ENCODE results near the gene ZNF117.
"Not testable (repeated sequence)": the region's sequence is repeated elsewhere in the genome, so short reads cannot be mapped to it uniquely, and the experiment has no call there.

The ZNF117 gene

DNA sequence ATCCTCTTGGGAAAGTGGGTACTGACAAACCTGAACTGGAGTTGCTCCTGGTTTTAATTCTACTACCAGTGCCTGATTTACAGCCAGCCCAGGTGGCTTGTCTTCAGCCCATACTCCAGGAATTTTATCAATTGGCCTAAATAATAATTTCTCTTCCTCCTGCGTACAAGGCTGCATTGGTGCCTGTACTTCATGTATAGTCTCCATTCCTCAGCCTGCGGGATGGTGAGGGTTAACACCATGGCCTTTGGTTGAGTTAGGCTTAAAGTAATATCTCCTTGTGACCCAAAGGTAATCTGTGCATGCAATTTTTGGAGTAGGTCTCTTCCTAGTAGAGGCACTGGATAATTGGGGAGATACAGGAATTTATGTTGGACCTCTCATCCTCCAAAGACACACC lies 5.5 kb upstream of the ZNF117 start:
- no peak for DNase-seq

DNA sequence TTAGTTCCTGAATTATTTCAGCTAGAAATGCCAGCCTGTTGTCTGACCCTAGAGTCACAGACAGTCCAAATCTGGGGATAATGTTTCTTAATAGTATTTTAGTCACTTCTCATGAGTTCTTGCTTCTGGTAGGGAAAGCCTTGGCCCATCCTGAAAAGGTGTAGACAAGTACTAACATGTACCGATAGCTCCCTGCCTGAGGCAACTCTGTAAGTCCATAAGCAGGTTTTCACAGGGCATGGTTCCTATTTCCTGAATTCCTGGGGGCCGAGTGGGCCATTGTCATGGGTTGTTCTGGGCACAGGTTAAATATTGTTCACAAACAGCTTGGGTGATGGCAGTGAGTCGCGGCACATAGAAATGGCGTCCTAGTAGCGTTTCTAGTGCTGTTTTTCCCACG lies 3.1 kb upstream of the ZNF117 start:
- DNase-seq, result no peak

DNA sequence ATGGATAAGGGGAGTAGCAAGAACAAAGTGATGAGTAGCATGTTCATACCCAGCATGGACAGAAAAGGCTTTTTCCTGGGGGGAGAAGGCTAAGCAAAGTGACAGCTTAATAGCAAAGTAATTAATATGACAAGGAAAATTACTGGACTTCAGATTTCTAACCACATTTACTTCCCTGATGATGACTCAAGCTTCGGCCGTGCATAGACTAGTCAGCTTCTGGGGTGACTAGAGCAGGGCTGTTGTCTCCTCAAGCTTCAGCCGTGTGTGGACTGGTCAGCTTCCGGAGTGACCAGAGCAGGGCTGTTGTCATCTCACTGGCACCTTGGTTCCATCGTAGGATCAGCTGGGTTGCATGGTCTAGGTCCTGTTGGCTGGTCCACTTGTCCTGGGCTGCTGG lies 2.1 kb upstream of the ZNF117 start:
- DNase-seq, result no peak

DNA sequence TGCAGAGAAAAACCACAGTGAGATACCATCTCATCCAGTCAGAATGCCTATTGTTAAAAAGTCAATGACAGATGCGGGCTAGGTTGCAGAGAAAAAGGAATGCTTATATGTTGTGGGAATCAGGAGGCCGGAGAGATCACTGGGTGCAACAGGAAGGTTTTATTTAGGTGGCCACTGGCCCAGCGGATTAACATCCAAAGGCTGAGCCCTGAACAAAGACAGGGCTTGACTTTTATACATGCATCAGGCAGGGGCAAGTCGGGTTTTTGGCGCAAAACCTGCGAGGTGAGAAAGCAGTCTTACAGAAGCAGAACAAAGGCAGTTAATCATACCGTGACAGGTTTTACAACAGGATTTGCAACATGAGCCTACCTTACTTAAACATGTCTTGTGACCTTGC lies 620 bp downstream of the ZNF117 start:
- DNase-seq, result no peak

DNA sequence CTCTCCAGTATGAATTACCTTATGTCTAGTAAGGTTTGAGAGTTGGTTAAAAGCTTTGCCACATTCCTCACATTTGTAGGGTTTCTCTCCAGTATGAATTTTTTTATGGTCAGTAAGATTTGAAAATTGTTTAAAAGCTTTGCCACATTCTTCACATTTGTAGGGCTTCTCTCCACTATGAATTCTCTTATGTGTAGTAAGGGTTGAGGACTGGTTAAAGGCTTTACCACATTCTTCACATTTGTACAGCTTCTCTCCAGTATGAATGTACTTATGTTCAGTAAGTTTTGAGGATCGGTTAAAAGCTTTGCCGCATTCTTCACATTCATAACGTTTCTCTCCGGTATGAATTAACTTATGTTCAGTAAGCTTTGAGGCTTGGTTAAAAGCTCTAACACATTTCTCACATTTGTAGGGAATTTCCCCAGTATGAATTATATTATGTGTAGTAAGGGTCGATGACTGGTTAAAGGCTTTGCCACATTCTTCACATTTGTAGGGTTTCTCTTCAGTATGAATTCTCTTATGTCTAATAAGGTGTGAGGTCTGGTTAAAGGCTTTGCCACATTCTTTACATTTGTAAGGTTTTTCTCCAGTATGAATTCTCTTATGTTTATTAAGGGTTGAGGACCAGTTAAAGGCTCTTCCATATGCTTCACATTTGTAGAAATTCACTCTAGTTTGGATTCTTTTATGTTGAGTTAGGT lies 12.2 kb downstream of the ZNF117 start:
- DNase-seq, result no peak

DNA sequence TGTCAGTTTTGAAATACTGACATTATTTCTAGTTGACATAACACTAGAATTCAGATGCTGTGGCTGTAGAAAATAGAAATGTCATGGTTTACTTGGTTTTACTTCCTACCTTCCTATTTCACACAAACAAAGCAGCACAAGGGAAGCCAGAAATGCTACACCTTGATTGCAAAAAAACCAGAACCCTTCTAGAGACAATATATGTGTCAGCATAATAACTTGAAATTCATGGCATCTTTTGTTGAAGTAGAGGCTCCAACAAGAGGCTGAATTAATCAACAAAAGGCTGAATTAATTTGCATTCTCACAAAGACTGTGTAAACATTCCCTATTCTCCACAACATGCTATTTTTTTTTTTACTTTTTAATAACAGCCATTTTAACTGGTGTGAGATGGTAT lies 25.2 kb downstream of the ZNF117 start:
- DNase-seq, result no peak

DNA sequence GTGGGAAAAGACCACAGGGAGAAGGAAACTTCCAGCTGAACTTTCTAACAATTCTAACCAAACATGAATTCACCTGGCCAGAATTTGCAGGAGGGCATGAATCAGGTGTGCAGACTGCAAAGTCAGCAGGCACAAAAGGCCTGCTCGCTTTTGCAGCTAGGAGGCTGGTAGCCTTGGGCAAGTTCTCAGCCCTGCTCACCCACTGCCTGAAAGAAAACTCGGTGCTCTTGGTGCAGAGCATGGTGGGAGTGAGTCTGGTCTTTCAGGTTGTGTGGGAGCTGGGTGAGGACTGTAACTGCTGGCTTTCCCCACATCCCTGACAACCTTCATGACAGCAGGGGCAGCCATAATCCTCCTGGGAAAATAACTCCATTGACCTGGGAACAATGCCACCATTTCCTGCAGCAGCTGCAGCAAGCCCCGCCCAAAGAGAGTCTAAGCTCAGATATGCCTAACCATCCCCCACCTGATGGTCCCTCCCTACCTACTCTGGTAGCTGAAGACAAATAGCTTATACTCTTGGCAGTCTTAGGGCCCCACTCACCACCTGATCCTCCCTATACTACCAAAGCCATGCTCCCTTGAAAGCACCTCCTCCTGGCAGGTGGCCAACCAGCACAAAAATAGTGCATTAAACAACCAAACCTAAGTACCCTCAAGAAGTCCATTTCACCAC lies 31.6 kb downstream of the ZNF117 start:
- no peak for DNase-seq

DNA sequence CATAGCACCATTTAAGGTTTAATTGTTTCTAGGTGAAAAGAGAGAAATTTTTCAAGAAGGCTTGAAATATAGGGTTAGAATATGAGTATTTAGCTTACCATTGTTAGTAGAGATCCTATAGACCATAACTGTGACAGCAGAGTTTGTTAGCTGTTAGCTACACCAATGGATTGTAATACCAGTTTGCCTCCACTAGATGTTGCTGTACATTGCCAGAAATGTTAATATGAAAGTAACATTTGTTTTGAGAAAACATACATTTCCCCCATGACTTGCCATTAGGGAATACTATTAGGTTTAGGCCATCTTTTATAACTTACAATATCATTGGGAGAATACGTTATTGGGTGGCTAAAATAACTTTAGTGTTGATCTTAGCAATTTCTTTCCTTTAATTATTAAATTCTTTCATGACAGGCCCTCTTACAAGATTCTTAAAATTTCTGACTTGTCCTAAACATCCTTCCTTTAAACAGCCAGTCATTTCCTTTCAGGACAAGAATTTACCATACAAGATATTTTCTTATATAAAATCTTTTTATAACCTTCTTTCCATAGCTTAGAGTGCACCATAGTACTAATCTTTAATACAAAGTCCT lies 39.5 kb downstream of the ZNF117 start:
- no peak for DNase-seq

DNA sequence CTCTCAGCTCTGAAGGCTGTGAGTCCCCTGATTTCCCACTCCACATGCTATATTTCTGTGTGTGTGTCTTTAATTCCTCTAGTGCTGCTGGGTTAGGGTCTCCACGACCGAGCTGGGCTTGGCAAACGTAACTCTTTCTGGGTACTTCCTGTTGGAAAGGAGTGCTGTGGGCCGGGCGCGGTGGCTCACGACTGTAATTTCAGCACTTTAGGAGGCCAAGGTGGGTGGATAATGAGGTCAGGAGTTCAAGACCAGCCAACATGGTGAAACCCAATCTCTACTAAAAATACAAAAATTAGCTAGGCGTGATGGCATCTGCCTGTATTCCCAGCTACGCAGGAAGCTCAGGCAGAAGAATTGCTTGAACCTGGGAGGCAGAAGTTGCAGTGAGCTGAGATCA lies 40.2 kb downstream of the ZNF117 start:
- DNase-seq, result not testable (repeated sequence)

DNA sequence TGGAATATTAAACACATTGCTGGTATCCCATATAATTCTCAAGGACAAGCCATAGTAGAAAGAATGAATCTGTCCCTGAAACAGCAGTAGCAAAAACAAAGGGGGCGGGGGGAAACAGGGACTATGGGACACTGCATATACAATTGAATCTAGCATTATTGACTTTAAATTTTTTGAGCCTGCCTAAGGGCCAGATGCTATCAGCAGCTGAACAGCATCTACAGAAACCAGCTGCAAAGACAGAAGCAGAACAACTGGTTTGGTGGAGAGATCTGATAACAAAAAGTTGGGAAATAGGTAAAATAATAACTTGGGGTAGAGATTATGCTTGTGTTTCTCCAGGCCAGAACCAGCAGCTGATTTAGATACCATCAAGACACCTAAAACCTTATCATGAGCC lies 42.1 kb downstream of the ZNF117 start:
- DNase-seq, result not testable (repeated sequence)

DNA sequence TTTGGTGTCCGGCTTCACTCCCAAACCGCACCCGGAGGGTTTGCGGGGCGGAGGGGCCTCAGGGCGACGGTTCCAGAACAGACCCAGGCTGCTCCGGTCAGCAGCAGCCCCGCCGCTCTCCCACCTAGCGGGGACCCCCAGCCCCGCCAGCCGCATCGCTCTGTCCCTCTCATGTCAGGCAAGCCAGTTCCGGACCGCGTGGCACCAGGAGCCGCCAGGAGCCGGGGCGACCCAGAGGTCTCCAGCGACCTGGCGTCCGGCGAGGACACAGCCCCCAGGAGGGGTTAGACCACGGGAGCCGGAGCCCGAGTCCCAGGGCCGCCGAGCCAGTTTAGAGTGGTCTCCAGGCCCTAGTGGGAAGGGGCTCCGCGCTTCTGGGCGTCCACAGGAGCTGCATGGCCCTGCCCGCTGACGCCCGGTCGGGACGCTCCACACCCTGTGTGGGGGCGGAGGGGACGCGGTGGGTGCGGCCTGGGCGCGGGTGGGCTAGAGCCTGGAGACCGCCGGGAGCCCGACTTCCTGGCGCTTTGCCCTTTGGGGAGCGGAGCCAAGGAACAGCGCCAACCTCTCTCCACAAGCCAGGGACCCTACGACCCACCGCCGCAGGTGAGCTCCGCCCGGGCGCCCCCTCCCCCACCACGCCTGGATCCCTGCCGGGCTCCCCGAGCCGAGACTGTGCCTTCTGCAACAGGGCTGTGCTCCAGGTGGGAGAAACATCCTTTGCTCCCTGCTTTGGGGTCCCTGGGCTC lies 43.4 kb downstream of the ZNF117 start:
- no peak for DNase-seq

DNA sequence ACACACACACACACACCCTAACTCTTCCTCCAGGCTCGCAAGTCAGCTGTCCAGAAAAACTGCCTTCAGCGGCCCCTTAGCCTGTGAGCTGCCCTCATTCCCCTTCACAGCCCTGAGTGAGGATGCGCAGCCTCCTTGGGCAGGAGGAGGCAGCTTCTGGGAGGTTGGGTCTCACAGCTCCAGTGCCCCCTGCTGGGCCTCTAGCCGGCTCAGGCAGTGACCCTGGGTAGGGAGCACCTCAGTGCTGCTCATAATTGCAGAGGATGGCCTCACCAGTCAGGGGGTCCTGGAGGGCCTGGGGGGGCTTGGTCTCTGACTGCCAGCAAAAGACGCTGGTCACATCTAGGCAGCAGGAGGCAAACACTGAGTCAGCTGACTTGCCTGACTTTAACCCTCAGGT lies 44.1 kb downstream of the ZNF117 start:
- DNase-seq, result no peak

DNA sequence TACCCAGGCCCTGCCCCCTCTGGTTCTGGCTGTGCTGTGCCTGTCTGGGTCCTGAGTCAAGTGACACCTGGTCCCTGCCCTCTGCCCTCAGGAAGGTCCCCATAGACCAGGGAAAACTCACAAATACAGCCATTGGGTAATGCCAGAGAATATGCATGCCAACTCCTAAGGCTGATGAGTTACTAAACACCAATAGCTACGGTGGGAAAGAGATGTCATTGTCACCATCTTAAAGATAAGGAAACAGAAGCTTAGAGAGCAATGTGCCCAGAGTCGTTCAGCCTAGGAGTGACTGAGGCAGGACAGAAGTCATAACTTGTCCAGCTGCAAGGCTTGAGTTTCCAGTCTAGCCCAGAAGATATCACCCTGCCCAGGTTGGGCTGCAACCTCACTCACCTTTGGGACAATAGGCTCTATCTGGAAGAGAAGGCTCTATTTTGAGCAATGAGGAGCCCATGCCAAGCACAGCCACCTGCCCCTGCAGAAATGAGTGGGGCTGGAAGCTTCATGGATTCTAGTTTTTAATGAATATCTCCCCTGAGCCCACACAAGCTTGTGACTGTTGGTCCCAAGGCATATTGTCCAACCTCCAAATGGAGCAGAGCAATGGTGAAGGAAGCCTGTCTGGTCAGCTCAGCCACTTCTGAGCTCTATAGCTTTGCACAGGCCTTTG lies 45.2 kb downstream of the ZNF117 start:
- DNase-seq, result no peak

DNA sequence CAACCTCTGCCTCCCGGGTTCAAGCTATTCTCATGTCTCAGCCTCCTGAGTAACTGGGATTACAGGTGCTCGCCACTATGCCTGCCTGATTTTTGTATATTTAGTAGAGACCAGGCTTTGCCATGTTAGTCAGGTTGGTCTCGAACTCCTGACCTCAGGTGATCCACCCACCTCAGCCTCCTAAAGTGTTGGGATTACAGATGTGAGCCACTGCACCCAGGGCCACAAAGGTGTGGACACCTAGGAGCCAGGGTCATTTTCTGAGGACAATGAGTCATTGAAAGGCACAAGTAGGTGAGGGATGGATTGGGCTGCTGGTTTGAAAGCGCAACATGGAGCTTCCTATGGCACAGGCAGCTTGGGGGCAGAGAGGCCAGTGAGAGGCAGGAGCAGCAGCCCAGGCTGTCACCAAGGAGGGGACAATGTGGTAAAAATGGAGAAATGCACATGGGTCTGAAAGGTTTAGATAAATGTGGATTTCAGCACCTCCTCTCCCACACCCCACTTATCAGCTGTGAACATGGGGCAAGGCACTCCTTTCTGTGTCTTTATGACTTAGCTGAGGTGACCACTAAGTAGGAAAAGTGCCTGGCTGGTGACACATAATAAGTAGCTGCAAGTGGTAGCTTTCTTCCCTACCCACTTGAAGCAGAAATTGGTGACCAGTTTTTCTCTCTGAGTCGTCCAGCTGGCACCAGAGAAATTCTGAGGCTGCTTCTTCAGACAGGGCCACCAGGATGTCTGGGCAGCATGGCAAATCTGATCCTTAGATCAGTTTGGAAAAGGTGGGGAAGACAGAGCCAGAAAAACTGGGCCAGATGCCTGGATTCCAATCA lies 46.0 kb downstream of the ZNF117 start:
- DNase-seq, result not testable (repeated sequence)

DNA sequence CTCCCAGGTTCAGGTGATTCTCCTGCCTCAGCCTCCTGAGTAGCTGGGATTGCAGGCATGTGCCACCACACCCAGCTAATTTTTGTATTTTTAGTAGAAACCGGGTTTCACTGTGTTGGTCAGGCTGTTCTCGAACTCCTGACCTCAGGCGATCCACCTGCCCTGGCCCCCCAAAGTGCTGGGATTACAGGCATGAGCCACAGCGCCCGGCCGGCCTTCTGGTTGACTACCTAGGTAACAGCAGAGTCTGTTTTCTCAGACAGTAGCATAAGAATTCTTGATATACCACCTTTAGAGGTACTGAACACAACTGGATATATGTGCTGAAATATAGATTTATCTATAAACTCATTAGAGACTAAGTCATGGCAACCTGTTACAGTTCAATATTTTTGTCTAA lies 50.8 kb downstream of the ZNF117 start:
- DNase-seq, result not testable (repeated sequence)

DNA sequence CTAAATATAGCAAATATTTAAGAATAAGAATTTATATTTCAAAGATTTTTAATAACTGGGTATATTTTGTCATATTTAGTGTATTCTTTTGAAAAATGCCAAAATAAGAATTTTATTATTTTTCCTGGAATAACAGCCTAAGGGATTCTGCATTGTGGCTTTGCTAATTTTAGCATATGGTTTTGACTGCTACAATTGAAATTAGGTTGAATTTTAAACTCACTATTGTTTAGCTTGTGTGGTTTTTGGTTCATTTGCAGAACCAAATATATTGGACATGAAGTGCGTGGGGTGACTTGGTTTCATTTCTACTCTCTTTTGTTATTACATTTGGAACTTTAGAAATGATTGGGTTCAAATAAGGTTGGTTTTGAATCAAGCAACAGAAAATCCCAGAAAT lies 52.3 kb downstream of the ZNF117 start:
- no peak for DNase-seq

DNA sequence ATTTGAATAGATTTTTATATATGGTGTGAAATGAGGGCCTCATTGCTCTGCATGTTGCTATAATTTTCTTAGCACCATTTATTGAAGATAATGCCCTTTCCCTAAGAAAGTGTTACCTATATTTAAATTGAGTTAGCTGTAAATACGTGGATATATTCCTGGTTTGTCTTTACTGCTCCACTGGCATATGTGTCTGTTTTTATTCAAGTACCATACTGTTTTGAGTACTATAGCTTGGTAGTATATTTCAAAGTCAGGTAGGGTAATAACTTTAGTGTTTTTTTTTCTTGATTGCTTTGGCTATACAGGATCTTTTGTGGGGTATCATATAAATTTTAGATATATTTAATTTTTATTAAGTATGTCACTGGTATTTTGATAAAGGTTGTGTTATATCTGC lies 56.4 kb downstream of the ZNF117 start:
- no peak for DNase-seq

DNA sequence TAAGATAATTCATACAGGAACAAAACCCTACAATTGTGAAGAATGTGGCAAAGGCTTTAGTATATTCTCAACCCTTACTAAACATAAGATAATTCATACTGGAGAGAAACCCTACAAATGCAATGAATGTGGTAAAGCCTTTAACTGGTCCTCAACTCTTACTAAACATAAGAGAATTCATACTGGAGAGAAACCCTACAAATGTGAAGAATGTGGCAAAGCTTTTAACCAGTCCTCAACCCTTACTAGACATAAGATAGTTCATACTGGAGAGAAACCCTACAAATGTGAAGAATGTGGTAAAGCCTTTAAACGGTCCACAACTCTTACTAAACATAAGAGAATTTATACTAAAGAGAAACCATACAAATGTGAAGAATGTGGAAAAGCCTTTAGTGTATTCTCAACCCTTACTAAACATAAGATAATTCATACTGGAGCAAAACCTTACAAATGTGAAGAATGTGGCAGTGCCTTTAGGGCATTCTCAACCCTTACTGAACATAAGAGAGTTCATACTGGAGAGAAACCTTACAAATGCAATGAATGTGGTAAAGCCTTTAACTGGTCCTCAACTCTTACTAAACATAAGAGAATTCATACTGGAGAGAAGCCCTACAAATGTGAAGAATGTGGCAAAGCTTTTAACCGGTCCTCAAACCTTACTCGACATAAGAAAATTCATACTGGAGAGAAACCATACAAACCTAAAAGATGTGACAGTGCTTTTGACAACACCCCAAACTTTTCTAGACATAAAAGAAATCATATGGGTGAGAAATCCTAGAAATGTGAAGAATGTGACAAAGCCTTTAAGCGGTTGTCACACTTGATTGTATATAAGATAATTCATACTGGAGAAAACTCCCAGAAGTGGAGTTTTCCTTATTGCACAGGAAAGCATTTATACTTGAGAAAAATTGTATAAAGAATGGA lies 62.3 kb downstream of the ZNF117 start:
- DNase-seq, result not testable (repeated sequence)

Measured in activated CD4-positive, alpha-beta T cell treated with anti-CD3 and anti-CD28 coated beads, Interleukin-2, amount 50 U/mL, for 4 hours (primary cell).